A549 (cell line): Measurements from ENCODE around the gene TM4SF18. TPM values are rescaled to one million over a fixed set of nuclear protein-coding genes. Genes with fewer than 3 reads are reported as not detected.

Source experiments
- ATAC-seq, 2 experiments: fragments of 200-7000 bp in 1 of 2; fragments of >200 bp in 1 of 2; cut with Nextera tagmentation in 1 of 2; cut with Tn5 transposase in 1 of 2; 3 replicates each; pipeline versions ENCODE4 v1.8.0 to v1.9.1; 2018 to 2020; ENCODE audit warnings: mild to moderate bottlenecking in 1 of 2, moderate library complexity in 1 of 2
- CTCF ChIA-PET: fragments of 300-600 bp; sonication (Branson Sonifier 250); formaldehyde crosslinking; extraction: SDS; loops from one replicate; lab custom pipeline; 2021; ENCODE audit warnings: antibody characterized with exemption, inconsistent platforms; lab: Yijun Ruan, JAX
- POLR2A ChIA-PET: fragments of 350-600 bp; formaldehyde crosslinking; extraction: SDS; loops from one replicate; lab custom pipeline; 2021; ENCODE audit warnings: antibody characterized with exemption, inconsistent platforms; lab: Yijun Ruan, JAX
- DNase-seq, 2 experiments: peaks; one replicate each; pipeline versions ENCODE4 v3.0.0 to v3.0.0-alpha.2; 2011 to 2016; ENCODE audit warnings: low read depth in 1 of 2, low spot score in 1 of 2
- FAIRE-seq: peaks from 2 replicates; lab custom pipeline; 2011; peaks lifted over from hg19 to GRCh38; lab: Jason Lieb, UNC
- H3K27ac ChIP-seq, 2 experiments: fragments of >200 bp; sonication (Bioruptor Twin); formaldehyde crosslinking; 3 replicates each; pipeline ENCODE4 v1.5.1; 2016 to 2017
- H3K4me1 ChIP-seq: fragments of >200 bp; sonication (Bioruptor Twin); formaldehyde crosslinking; 3 replicates; pipeline ENCODE4 v1.6.1; 2016
- H3K4me2 ChIP-seq: fragments of >200 bp; sonication (Bioruptor Twin); formaldehyde crosslinking; 3 replicates; pipeline ENCODE4 v1.6.1; 2016
- H3K4me3 ChIP-seq: fragments of >200 bp; sonication (Bioruptor Twin); formaldehyde crosslinking; 3 replicates; pipeline ENCODE4 v1.5.1; 2016
- H3K9me3 ChIP-seq: fragments of >200 bp; sonication (Bioruptor Twin); formaldehyde crosslinking; 3 replicates; pipeline ENCODE4 v1.6.1; 2016
- BCL3 ChIP-seq: fragments of >200 bp; sonication (Bioruptor Twin); formaldehyde crosslinking; IDR thresholded peaks from 3 replicates; pipeline ENCODE4 v1.6.1; 2016
- BHLHE40 ChIP-seq: IDR thresholded peaks from 2 replicates; pipeline ENCODE4 v1.6.1; 2012; ENCODE audit warnings: low read depth, low read length, inconsistent platforms
- CBX2 ChIP-seq: fragments of 200-600 bp; sonication (generic); IDR thresholded peaks from 2 replicates; pipeline ENCODE4 v1.6.1; 2016; ENCODE audit warnings: low read depth, mild to moderate bottlenecking, borderline replicate concordance
- CEBPB ChIP-seq, 2 experiments: fragments of >200 bp in 1 of 2; sonication (Bioruptor Twin) in 1 of 2; formaldehyde crosslinking in 1 of 2; IDR thresholded peaks; 2 replicates each; pipeline ENCODE4 v1.6.1; 2012 to 2016
- E2F6 ChIP-seq: IDR thresholded peaks from 2 replicates; pipeline ENCODE4 v1.6.1; 2012; ENCODE audit warnings: low read depth, borderline replicate concordance
- ELK1 ChIP-seq: fragments of 150-350 bp; IDR thresholded peaks from 2 replicates; pipeline ENCODE4 v1.6.1; 2014; ENCODE audit warnings: low read depth, mild to moderate bottlenecking, low read length
- EP300 ChIP-seq, 2 experiments: fragments of >200 bp; sonication (Bioruptor Twin); formaldehyde crosslinking; IDR thresholded peaks; 2 replicates in 1 of 2; 3 replicates in 1 of 2; pipeline ENCODE4 v1.6.1; 2016 to 2017
- ESRRA ChIP-seq: fragments of 150-350 bp; IDR thresholded peaks from 2 replicates; pipeline ENCODE4 v1.6.1; 2014; ENCODE audit warnings: mild to moderate bottlenecking, low read length, borderline replicate concordance
- FOSL2 ChIP-seq, 2 experiments: fragments of 450-650 bp in 1 of 2; fragments of >200 bp in 1 of 2; sonication (Bioruptor Twin) in 1 of 2; formaldehyde crosslinking; IDR thresholded peaks; 2 replicates each; pipeline versions ENCODE4 v1.5.0 to v1.6.1; 2016 to 2020; ENCODE audit warnings: mild to moderate bottlenecking in 1 of 2, moderate library complexity in 1 of 2
- GATA3 ChIP-seq: IDR thresholded peaks from 2 replicates; pipeline ENCODE4 v1.6.1; 2012; ENCODE audit warnings: borderline replicate concordance
- HOXB5 ChIP-seq: fragments of 250-450 bp; sonication (Bioruptor Pico); IDR thresholded peaks from 2 replicates; pipeline ENCODE4 v1.5.0; 2020; ENCODE audit warnings: mild to moderate bottlenecking, moderate library complexity
- JUN ChIP-seq, 2 experiments: fragments of >200 bp; sonication (Bioruptor Twin); formaldehyde crosslinking; IDR thresholded peaks; 2 replicates in 1 of 2; 3 replicates in 1 of 2; pipeline ENCODE4 v1.6.1; 2016 to 2017
- KDM5A ChIP-seq: fragments of 200-600 bp; sonication (generic); IDR thresholded peaks from 2 replicates; pipeline ENCODE4 v1.6.1; 2016; ENCODE audit warnings: antibody characterized with exemption, mild to moderate bottlenecking
- MAFK ChIP-seq: fragments of 450-650 bp; IDR thresholded peaks from 2 replicates; pipeline ENCODE4 v1.6.1; 2014; ENCODE audit not compliant: partially characterized antibody
- MAX ChIP-seq: IDR thresholded peaks from 2 replicates; pipeline ENCODE4 v1.6.1; 2012
- PBX3 ChIP-seq: IDR thresholded peaks from 2 replicates; pipeline ENCODE4 v1.6.1; 2012
- RAD21 ChIP-seq, 2 experiments: fragments of >200 bp in 1 of 2; sonication (Bioruptor Twin) in 1 of 2; formaldehyde crosslinking in 1 of 2; IDR thresholded peaks in 1 of 2; conservative IDR thresholded peaks in 1 of 2; 2 replicates in 1 of 2; 3 replicates in 1 of 2; pipeline ENCODE4 v1.6.1; 2012 to 2018; ENCODE audit warnings: inconsistent platforms in 1 of 2
- REST ChIP-seq: fragments of 200-600 bp; sonication (generic); IDR thresholded peaks from 2 replicates; pipeline ENCODE4 v1.6.1; 2016; ENCODE audit warnings: antibody characterized with exemption, mild to moderate bottlenecking, moderate library complexity
- SMC3 ChIP-seq: fragments of >200 bp; sonication (Bioruptor Twin); formaldehyde crosslinking; IDR thresholded peaks from 3 replicates; pipeline ENCODE4 v1.6.1; 2018; ENCODE audit warnings: inconsistent platforms
- TP53 ChIP-seq: fragments of 250-450 bp; sonication (Bioruptor Pico); IDR thresholded peaks from 2 replicates; pipeline ENCODE4 v1.5.0; 2021; ENCODE audit warnings: mild to moderate bottlenecking, moderate library complexity
- WGBS: methylation state at CpG from one replicate; pipeline ENCODE4 v1.1.6; 2017; ENCODE audit errors: missing lambda C conversion rate; 5-methylcytosine and 5-hydroxymethylcytosine counted together
- polyA plus RNA-seq, 4 experiments: library from polyadenylated mRNA; depleted of rRNA in 3 of 4; stranded (reverse); fragments of >200 nt; fragmentation: RNase III in 1 of 4; extraction: RNeasy Plus Mini Kit Qiagen cat#74134 plus additional on column Dnase treatment in 1 of 4; gene quantifications; 2 replicates in 3 of 4; 3 replicates in 1 of 4; pipeline ENCODE4 v1.2.3, GENCODE V29; 2011 to 2017

The TM4SF18 gene
- polyA plus RNA-seq, 2 of the 4 experiments (the other 2 are of a cell fraction) = 51.3 to 99.8 TPM

- no peak for TF ChIP-seq REST
- no peak for TF ChIP-seq CEBPB (IDR thresholded peaks at IDR 0.05)
- TF ChIP-seq BHLHE40 = no peak
Observed at GRCh38 chr3:149278911-149279310, 54.5 kb downstream of the TM4SF18 start (continued).

GRCh38 chr3:149277331-149277813 lies 56.1 kb downstream of the TM4SF18 start:
- peak; percentile 94 for FAIRE-seq
- Histone ChIP-seq H3K4me1 (peaks cover 49% of the 10 kb centered on the region), H3K4me2 (peak overlapping the region; percentile 57)
- CTCF ChIA-PET = interaction anchor here (5.2 kb wide), 1 partner anchor 158 kb away, joined by 49 read pairs; no protein-coding TSS in a partner anchor
- WGBS = 11% methylated on average over 3 of the region's 3 CpGs
- 0 out of 5 replicates have a peak, but pooled peaks of 1 of the 2 experiments have one; percentile 24 for TF ChIP-seq EP300 (IDR thresholded peaks at IDR 0.05)
- no peak for TF ChIP-seq ELK1
- TF ChIP-seq JUN (IDR thresholded peaks at IDR 0.05) = peak; percentile 40 to 66; a peak in 2 of 5 replicates
- no peak for TF ChIP-seq HOXB5 (CRISPR knock-in tag)
- peak; percentile 38; the same call in 1 of the 3 replicates for TF ChIP-seq SMC3
- TF ChIP-seq CEBPB (IDR thresholded peaks at IDR 0.05) = peak; percentile 23 to 72; a peak in 2 of 4 replicates
- TF ChIP-seq BCL3 = no peak
- TF ChIP-seq CBX2 = no peak
- no peak; the same call in 1 of the 2 replicates for TF ChIP-seq E2F6
- TF ChIP-seq PBX3 = peak; percentile 35; the same call in 1 of the 2 replicates
- no peak for TF ChIP-seq KDM5A
- TF ChIP-seq MAFK = no peak
- TF ChIP-seq TP53 (CRISPR knock-in tag) = no peak
- peak in 1 of 2 experiments; percentile 37; a peak in 2 of 5 replicates for TF ChIP-seq RAD21 (conservative IDR thresholded peaks at IDR 0.05 in 1 of 2, IDR thresholded peaks at IDR 0.05 in 1 of 2)
- no peak for TF ChIP-seq ESRRA
- TF ChIP-seq FOSL2 (IDR thresholded peaks at IDR 0.05) = no peak
- TF ChIP-seq FOSL2 (CRISPR knock-in tag; IDR thresholded peaks at IDR 0.05) = peak; percentile 44; the same call in 1 of the 2 replicates
- TF ChIP-seq MAX = peak; percentile 49; the same call in 1 of the 2 replicates
- peak; percentile 78 for TF ChIP-seq GATA3
- TF ChIP-seq, all 56 proteins: peak for 9
- Histone ChIP-seq H3K4me3 (no peak overlapping the region), H3K9me3 (peaks cover 6% of the 10 kb centered on the region; the same call in 1 of the 3 replicates), H3K27ac (peak overlapping the region; percentile 59 to 82)
- DNase-seq (peak; percentile 38 to 79), ATAC-seq (peak in 1 of 2 experiments; percentile 82; a peak in 4 of 6 replicates)
- POLR2A ChIA-PET = interaction anchor here (0.8 to 1.0 kb wide), 3 partner anchors 23 to 57 kb away, joined by 3 to 4 read pairs (median 3); partner anchors contain the start of gene TM4SF18
